ENCODE results near the gene OSBPL10.

Gene OSBPL10

GRCh38 chr3:31738412-31738811, 242.7 kb downstream of the OSBPL10 start:
- Histone ChIP-seq H2AFZ (ENCODE audit: low read depth, low read length) (no peak overlapping the region), H3K4ac (ENCODE audit: low read depth in 1 of 2, low read length in 2 of 2) (no peak overlapping the region), H3K36me3 (ENCODE audit: control insufficient read depth in 1 of 2, insufficient read depth in 2 of 2, low read depth in 1 of 2, low read length in 2 of 2) (no peaks in the 10 kb centered on the region), H3K79me1 (replicated peaks; ENCODE audit: low read length, poor library complexity, severe bottlenecking) (peaks cover 10% of the 10 kb centered on the region), H4K91ac (ENCODE audit: low read length) (no peak overlapping the region), H3K23ac (ENCODE audit: low read length in 2 of 2) (no peak overlapping the region), H3K18ac (ENCODE audit: low read depth in 1 of 2, low read length in 2 of 2) (no peak overlapping the region), H3K9me3 (ENCODE audit: control insufficient read depth, low read length) (no peaks in the 10 kb centered on the region), H2BK120ac (ENCODE audit: low read depth, low read length) (no peak overlapping the region), H4K8ac (ENCODE audit: low read length) (no peak overlapping the region), H3K27me3 (ENCODE audit: control insufficient read depth in 1 of 2, insufficient read depth in 1 of 2, low read length in 2 of 2) (no peaks in the 10 kb centered on the region), H3K4me3 (ENCODE audit: insufficient read depth in 1 of 2, low read depth in 1 of 2, low read length in 2 of 2) (no peak overlapping the region), H2BK5ac (ENCODE audit: low read depth, low read length, poor library complexity, severe bottlenecking) (no peak overlapping the region), H3K4me1 (ENCODE audit: control insufficient read depth, insufficient read depth, low read depth, low read length) (no peaks in the 10 kb centered on the region), H3K27ac (ENCODE audit: low read length, poor library complexity, severe bottlenecking) (no peak overlapping the region), H3K4me2 (ENCODE audit: low read length, poor library complexity, severe bottlenecking) (no peak overlapping the region), H3K14ac (ENCODE audit: low read length in 2 of 2) (no peak overlapping the region), H2BK15ac (ENCODE audit: low read depth, poor library complexity, severe bottlenecking) (no peak overlapping the region), H3K9ac (ENCODE audit: low read length) (no peak overlapping the region), H2BK12ac (ENCODE audit: low read length in 2 of 2) (no peak overlapping the region), H2AK5ac (ENCODE audit: low read length, severe bottlenecking) (no peak overlapping the region)
- DNase-seq = no peak
- 75% methylated on average over 5 of the region's 7 CpGs for WGBS

DNA sequence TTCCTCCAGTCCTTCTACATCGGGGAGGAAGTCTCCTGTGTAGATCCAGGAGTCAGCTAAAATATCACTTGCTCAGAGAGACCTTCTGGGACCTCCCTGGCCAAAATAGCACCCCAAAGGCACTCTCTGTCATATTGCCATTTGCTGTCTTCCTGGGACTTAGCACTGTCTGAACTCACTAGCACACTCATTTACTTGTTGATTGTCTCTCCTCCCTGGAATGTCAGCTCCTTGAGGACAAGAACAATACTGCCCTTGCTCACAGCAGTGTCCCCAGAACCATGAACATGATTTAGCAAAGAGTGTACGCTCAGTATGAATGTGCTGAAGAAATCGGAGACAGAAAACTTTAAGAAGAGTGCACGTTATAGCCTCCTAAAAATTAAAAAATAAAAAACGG, 245.4 kb downstream of the OSBPL10 start:
- Histone ChIP-seq H2BK120ac (ENCODE audit: low read depth, low read length) (no peak overlapping the region), H2AFZ (ENCODE audit: low read depth, low read length) (no peak overlapping the region), H3K14ac (ENCODE audit: low read length in 2 of 2) (no peak overlapping the region), H3K4ac (ENCODE audit: low read depth in 1 of 2, low read length in 2 of 2) (no peak overlapping the region), H4K8ac (ENCODE audit: low read length) (no peak overlapping the region), H3K36me3 (ENCODE audit: control insufficient read depth in 1 of 2, insufficient read depth in 2 of 2, low read depth in 1 of 2, low read length in 2 of 2) (peaks cover 0 to 3% of the 10 kb centered on the region in 2 experiments), H3K4me3 (ENCODE audit: insufficient read depth in 1 of 2, low read depth in 1 of 2, low read length in 2 of 2) (no peak overlapping the region), H3K27me3 (ENCODE audit: control insufficient read depth in 1 of 2, insufficient read depth in 1 of 2, low read length in 2 of 2) (no peaks in the 10 kb centered on the region), H2BK12ac (ENCODE audit: low read length in 2 of 2) (no peak overlapping the region), H4K91ac (ENCODE audit: low read length) (no peak overlapping the region), H3K4me2 (ENCODE audit: low read length, poor library complexity, severe bottlenecking) (no peak overlapping the region), H3K9me3 (ENCODE audit: control insufficient read depth, low read length) (no peaks in the 10 kb centered on the region), H2BK15ac (ENCODE audit: low read depth, poor library complexity, severe bottlenecking) (no peak overlapping the region), H3K23ac (ENCODE audit: low read length in 2 of 2) (no peak overlapping the region), H3K27ac (ENCODE audit: low read length, poor library complexity, severe bottlenecking) (no peak overlapping the region), H3K79me1 (replicated peaks; ENCODE audit: low read length, poor library complexity, severe bottlenecking) (peaks cover 10% of the 10 kb centered on the region), H2AK5ac (ENCODE audit: low read length, severe bottlenecking) (no peak overlapping the region), H3K18ac (ENCODE audit: low read depth in 1 of 2, low read length in 2 of 2) (no peak overlapping the region), H3K4me1 (ENCODE audit: control insufficient read depth, insufficient read depth, low read depth, low read length) (peaks cover 2% of the 10 kb centered on the region), H3K9ac (ENCODE audit: low read length) (no peak overlapping the region), H2BK5ac (ENCODE audit: low read depth, low read length, poor library complexity, severe bottlenecking) (no peak overlapping the region)
- DNase-seq = no peak
- 97% methylated on average over 5 of the region's 5 CpGs for WGBS

- H3K27me3 ChIP-seq (ENCODE audit: control insufficient read depth in 1 of 2, insufficient read depth in 1 of 2, low read length in 2 of 2) = no peaks in the 10 kb centered on the region
- WGBS = 98% methylated on average over 2 of the region's 4 CpGs
- no peak overlapping the region for H2AK5ac ChIP-seq (ENCODE audit: low read length, severe bottlenecking)
These were observed 247.8 kb downstream of the OSBPL10 start for GRCh38 chr3:31733234-31733667.

DNA sequence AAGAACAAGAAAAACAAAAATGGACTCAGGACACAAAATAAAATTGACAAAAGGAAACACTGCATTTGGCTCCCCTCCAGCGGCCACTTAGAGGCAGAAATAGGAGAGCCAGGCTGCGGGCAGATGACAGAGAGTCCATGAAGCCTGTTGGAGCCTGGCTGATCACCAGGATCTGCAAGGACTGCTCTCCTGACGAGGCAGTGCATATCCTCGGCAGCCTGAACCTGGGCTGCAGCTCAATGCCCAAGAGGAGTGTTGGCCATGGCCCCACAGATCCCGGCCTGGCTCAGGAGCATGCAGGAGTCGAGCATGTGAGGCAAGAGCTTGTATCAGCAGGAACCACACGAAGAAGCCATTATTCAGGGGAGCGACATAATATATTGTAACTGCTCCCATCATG, 248.5 kb downstream of the OSBPL10 start:
- Histone ChIP-seq H2BK120ac (ENCODE audit: low read depth, low read length) (no peak overlapping the region), H3K23ac (ENCODE audit: low read length in 2 of 2) (no peak overlapping the region), H3K36me3 (ENCODE audit: control insufficient read depth in 1 of 2, insufficient read depth in 2 of 2, low read depth in 1 of 2, low read length in 2 of 2) (peaks cover 0 to 3% of the 10 kb centered on the region in 2 experiments), H3K4me2 (ENCODE audit: low read length, poor library complexity, severe bottlenecking) (no peak overlapping the region), H3K18ac (ENCODE audit: low read depth in 1 of 2, low read length in 2 of 2) (no peak overlapping the region), H3K79me1 (replicated peaks; ENCODE audit: low read length, poor library complexity, severe bottlenecking) (peaks cover 6% of the 10 kb centered on the region), H2AFZ (ENCODE audit: low read depth, low read length) (no peak overlapping the region), H3K9ac (ENCODE audit: low read length) (no peak overlapping the region), H4K91ac (ENCODE audit: low read length) (no peak overlapping the region), H3K9me3 (ENCODE audit: control insufficient read depth, low read length) (no peaks in the 10 kb centered on the region), H3K27me3 (ENCODE audit: control insufficient read depth in 1 of 2, insufficient read depth in 1 of 2, low read length in 2 of 2) (no peaks in the 10 kb centered on the region), H3K4me3 (ENCODE audit: insufficient read depth in 1 of 2, low read depth in 1 of 2, low read length in 2 of 2) (no peak overlapping the region), H2BK5ac (ENCODE audit: low read depth, low read length, poor library complexity, severe bottlenecking) (no peak overlapping the region), H3K4ac (ENCODE audit: low read depth in 1 of 2, low read length in 2 of 2) (no peak overlapping the region), H3K14ac (ENCODE audit: low read length in 2 of 2) (no peak overlapping the region), H2AK5ac (ENCODE audit: low read length, severe bottlenecking) (no peak overlapping the region), H2BK15ac (ENCODE audit: low read depth, poor library complexity, severe bottlenecking) (no peak overlapping the region), H4K8ac (ENCODE audit: low read length) (no peak overlapping the region), H3K27ac (ENCODE audit: low read length, poor library complexity, severe bottlenecking) (no peak overlapping the region), H3K4me1 (ENCODE audit: control insufficient read depth, insufficient read depth, low read depth, low read length) (peaks cover 2% of the 10 kb centered on the region), H2BK12ac (ENCODE audit: low read length in 2 of 2) (no peak overlapping the region)
- WGBS = 91% methylated on average over 8 of the region's 8 CpGs
- DNase-seq = no peak

More at GRCh38 chr3:31733234-31733667, 247.8 kb downstream of the OSBPL10 start:
- no peak overlapping the region for H3K4me3 ChIP-seq (ENCODE audit: insufficient read depth in 1 of 2, low read depth in 1 of 2, low read length in 2 of 2)
- H4K91ac ChIP-seq (ENCODE audit: low read length) = no peak overlapping the region
- no peak overlapping the region for H3K14ac ChIP-seq (ENCODE audit: low read length in 2 of 2)
- peaks cover 2% of the 10 kb centered on the region for H3K4me1 ChIP-seq (ENCODE audit: control insufficient read depth, insufficient read depth, low read depth, low read length)
- no peak overlapping the region for H3K27ac ChIP-seq (ENCODE audit: low read length, poor library complexity, severe bottlenecking)
- no peak overlapping the region for H2BK120ac ChIP-seq (ENCODE audit: low read depth, low read length)
- no peak overlapping the region for H2BK12ac ChIP-seq (ENCODE audit: low read length in 2 of 2)
- peaks cover 6% of the 10 kb centered on the region for H3K79me1 ChIP-seq (replicated peaks; ENCODE audit: low read length, poor library complexity, severe bottlenecking)
- no peak overlapping the region for H4K8ac ChIP-seq (ENCODE audit: low read length)
- no peak overlapping the region for H2BK15ac ChIP-seq (ENCODE audit: low read depth, poor library complexity, severe bottlenecking)
- no peak overlapping the region for H2BK5ac ChIP-seq (ENCODE audit: low read depth, low read length, poor library complexity, severe bottlenecking)
- DNase-seq = no peak
- no peak overlapping the region for H3K23ac ChIP-seq (ENCODE audit: low read length in 2 of 2)
- H3K4me2 ChIP-seq (ENCODE audit: low read length, poor library complexity, severe bottlenecking) = no peak overlapping the region
- no peak overlapping the region for H3K9ac ChIP-seq (ENCODE audit: low read length)
- H3K4ac ChIP-seq (ENCODE audit: low read depth in 1 of 2, low read length in 2 of 2) = no peak overlapping the region
- H3K18ac ChIP-seq (ENCODE audit: low read depth in 1 of 2, low read length in 2 of 2) = no peak overlapping the region
- H3K9me3 ChIP-seq (ENCODE audit: control insufficient read depth, low read length) = no peaks in the 10 kb centered on the region
- no peak overlapping the region for H2AFZ ChIP-seq (ENCODE audit: low read depth, low read length)
- peaks cover 0 to 3% of the 10 kb centered on the region in 2 experiments for H3K36me3 ChIP-seq (ENCODE audit: control insufficient read depth in 1 of 2, insufficient read depth in 2 of 2, low read depth in 1 of 2, low read length in 2 of 2)
